AG08395 (cell line): ENCODE results near the gene ERC2.
A peak's percentile ranks its signal among the peaks of the same experiment; 100 is the strongest.
"Not testable (repeated sequence)": the region's sequence is repeated elsewhere in the genome, so short reads cannot be mapped to it uniquely, and the experiment has no call there.

Source experiments
- DNase-seq: peaks from one replicate; pipeline ENCODE4 v3.0.0; 2012; ENCODE audit warnings: mixed read lengths, low spot score

ERC2 gene

GRCh38 chr3:56468184-56469106 lies at the start of gene ERC2:
ERC2 (minus strand) TSS chr3:56468467.
- peak; percentile 47 for DNase-seq

DNA sequence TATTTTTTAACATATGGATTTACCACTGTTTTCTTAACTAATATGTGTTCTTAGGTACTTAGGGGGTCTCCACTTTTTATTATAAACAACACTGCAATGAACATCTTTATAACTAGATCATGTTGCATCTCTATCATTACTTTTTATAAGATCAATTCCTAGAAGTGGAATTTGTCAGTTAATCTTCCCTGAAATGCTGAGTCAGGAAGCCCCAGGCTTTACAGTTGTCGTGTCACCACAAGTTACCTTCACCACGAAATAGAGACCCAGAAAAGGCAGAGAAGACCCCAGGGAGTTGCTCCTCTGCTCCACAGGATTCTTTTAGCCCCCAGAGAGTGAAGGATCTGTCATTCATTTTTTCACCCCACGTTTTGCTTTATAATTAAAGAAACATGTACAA lies 34.5 kb upstream of the ERC2 start:
- DNase-seq = no peak

GRCh38 chr3:56496376-56496775 lies 28.1 kb upstream of the ERC2 start:
- not testable (repeated sequence) for DNase-seq

DNA sequence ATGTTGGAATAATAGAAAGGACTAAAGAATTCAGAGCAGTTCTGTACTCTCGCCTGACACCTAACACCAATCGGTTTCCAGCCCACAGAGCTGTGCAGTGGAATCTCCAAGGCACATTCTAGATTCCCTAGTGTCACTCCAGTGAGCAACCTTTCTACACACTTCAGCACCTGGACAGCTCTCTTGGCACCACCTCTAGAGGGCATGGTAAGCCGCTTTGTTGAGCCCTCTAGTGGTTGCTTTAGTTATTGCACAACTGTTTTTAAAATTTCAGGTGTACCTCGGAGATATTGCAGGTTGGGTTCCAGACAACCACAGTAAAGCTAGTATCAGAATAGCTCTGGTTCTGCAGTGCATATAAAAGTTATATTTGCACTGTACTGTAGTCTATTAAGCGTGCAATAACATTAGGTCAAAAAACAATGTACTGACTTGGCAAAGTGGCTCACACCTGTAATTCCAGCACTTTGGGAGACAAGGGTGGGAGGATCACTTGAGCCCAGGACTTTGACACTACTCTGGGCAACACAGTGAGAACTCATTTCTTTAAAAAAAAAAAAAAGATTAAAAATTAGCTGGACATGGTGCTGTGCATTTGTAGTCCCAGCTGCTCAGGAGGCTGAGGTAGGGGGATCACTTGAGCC lies 26.5 kb upstream of the ERC2 start:
- DNase-seq = peak; percentile 90

GRCh38 chr3:56491566-56491965 lies 23.3 kb upstream of the ERC2 start:
- no peak for DNase-seq

GRCh38 chr3:56488812-56489600 lies 20.7 kb upstream of the ERC2 start:
- DNase-seq = no peak

DNA sequence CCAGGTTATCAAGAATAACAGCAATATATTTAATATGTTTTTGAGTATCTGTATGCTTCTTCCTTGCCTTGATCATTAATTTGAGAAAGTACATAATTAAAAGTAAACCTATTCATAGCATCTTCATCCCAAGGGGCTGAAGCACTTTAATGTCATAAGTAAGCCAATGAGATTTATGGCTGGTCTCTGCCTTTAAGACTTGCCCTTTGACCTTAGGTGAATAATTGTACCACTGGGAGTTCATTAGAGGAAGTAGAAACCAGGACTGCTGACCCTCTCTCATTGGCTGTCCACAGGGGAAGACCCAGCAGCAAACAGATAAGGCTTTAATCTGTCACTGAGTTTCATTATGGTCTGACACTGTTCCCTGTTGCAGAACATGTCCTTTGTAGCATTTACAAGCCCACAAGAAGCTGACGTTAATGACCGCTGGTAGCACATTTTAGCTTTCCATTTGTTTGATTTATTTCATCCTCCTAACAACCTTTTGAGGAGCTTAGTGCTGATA lies 16.3 kb upstream of the ERC2 start:
- DNase-seq = no peak

DNA sequence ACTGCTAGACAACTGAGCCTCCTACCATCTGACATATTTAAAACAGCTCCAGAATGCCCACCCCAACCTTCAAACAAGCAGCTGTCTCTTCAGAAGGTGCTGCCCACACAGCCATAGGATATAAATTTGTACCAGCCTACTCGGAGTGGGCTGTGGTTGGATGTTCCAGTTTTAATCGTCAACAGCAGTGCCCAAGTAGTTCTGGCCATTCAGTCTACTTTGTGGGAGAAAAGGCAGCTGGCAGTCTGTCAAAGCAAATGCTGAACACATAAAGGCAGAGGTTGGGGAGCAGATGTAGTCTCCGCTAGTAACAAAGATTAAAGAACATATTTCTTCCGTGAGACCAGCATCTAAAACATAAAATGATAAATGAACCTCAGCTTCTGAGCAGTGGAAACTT lies 15.9 kb upstream of the ERC2 start:
- no peak for DNase-seq

- DNase-seq = no peak
These were observed 9.4 kb upstream of the ERC2 start for GRCh38 chr3:56477646-56478045.

DNA sequence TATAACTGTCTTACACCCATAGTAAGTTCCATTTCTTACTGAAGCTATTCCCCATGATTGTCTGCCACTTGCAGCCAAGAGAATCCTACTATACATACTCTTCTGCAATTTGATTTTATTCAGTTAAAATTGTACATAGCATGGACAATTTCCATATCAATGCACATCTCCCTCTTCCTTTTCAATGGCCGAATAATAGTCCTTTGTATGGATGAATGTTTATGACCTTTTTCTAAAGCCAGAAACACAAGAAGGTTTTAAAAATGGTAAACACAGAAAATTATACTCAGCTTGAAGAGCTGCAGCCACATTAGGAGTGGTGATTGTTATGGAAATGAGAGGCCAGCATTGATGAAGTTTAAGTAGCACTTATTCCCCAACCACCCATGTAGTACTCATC lies 8.5 kb upstream of the ERC2 start:
- no peak for DNase-seq

- DNase-seq = no peak
These were observed 3.5 kb upstream of the ERC2 start for GRCh38 chr3:56471771-56472170.

- DNase-seq = no peak
These were observed 874 bp upstream of the ERC2 start for GRCh38 chr3:56469141-56469540.

DNA sequence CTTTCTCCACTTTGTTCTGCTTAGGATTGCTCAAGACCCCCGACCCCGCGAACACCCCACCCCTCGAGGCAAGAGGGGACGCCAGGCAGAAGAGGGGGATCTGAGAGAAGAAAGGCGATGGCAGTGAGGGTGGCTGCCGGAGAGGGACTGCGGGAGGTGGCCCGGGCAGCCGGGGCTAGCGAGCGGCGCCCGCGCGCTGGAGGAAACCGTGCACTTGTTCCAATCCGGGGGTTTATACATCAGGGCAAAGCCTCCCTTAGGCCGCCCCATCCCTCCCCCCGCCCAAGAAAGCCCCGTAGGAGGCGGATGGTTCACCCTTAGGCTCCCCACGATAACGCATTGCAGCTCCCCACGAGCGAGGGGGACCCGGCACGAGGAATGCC lies 475 bp downstream of the ERC2 start:
- DNase-seq = no peak

- DNase-seq = peak; percentile 28
These were observed 1.2 kb downstream of the ERC2 start for GRCh38 chr3:56467108-56467507.

DNA sequence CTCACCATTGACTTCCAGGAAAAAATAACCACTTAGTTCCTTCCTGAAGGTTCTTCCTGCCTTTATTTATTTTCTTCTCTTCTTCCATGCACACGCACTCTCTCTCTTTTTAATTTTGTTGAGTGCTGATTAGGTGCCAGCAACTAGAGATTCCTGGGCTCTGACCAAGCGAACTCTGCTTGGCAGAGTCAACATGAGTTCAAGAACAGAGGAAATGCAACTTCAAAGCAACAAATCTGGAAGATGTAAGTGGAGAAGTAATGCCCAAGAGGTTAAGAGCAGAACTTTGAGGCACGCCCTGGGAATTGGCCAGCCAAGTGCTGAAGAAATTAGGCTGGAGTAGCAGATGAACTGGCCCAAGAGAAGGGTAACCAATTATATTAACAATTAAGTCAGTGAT lies 8.5 kb downstream of the ERC2 start:
- DNase-seq = no peak

DNA sequence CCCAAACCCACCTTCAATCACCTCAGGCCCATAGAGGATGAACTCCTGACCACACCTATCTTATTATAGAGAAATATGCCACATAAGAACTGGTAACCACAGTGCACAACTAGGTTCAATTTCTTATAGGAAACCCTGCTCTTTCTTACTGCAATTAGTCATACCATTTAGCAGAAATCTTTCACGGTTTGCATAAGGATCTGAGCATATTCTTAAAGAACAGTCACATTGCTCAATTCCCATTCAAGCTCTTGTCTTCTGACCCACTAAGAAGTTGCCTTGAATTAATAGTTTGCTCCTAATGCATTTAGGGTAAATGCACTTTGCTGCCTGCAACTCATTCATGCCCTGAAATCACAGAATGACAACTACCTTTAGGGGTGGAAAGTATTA lies 9.2 kb downstream of the ERC2 start:
- no peak for DNase-seq

- no peak for DNase-seq
These were observed 9.7 kb downstream of the ERC2 start for GRCh38 chr3:56458496-56459103.

- no peak for DNase-seq
These were observed 12.2 kb downstream of the ERC2 start for GRCh38 chr3:56456117-56456516.

DNA sequence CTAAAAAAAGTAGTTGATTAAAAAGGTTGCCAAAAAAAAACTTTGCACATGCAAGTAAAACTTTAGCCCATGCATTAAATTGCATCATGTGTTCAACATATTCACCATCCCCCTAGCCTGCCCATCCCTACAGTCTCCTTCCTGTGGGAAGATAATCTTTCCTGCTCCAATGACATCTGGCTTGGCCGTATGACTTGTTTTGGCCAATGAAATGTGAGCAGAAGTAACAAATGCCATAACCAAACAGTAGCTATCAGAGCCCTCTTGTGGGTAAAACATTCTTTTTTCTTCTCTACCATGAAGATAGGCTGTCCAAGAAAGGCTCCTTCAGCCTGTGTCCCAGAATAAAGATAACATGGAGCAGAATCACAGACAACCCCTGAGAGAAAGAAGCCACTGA lies 15.3 kb downstream of the ERC2 start:
- DNase-seq = no peak

GRCh38 chr3:56452085-56452484 lies 16.2 kb downstream of the ERC2 start:
- DNase-seq = no peak

DNA sequence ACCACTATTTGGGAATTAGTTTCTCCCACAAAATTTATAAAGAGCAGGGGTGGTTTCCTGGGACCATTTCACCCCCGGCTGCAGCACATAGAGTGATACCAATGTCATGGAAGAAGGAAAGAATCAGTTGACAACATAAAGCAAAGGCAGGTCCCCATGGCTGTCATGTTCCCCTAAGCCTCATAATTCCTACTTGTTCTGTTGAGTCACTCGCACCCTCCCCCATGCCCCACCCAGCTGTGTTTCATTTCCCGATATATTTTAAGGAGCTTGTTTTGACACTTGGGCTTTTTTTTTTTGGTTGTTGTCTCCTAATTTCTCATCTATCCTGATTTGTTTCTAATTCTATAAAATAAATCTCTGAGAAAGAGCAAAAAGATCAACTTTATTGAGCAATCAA lies 24.9 kb downstream of the ERC2 start:
- no peak for DNase-seq

DNA sequence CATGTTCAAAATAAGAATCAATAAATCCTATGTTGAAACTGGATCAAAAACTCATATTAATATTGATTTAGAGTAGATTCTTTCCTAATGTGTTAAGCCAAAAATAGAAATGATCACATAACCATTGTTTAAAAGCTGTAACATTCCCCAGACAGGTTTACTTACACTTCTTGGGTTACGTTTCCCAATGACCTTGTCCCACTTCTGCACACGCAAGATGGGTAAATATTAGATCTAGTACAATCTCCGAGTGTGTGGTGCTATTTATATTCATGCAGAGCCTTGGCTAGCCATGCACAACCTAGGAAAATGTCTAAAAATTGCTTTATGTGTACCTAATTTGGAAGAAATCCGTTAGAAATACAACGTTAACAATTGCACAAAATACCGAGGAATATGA lies 39.6 kb downstream of the ERC2 start:
- no peak for DNase-seq
